ENCODE data around the gene ADGRB3. TPM values are rescaled to one million over a fixed set of nuclear protein-coding genes. Genes with fewer than 3 reads are reported as not detected.

ADGRB3 gene
- total RNA-seq, 1 experiment from 2014 or later = 0.11 TPM

DNA sequence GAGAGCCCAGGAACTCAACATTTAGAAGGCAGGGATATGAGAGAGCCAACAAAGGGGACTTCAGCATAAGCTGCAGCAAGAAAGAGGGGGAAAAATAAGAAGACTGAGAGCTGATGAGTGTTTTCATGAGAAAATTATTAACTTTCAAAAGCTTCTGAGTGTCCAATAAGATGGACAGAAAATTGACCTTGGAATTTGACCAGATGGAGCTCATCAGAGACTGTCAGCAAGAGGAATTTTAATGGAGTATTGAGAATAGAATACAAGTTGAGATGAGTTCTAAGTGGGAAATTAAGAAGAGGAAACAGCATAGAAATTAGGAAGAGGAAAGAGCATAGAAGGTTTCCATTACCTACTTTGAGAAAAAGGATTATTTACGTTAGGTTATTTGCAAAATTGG is 733.5 kb downstream of the ADGRB3 start:
- no peaks in the 10 kb centered on the region for H3F3A ChIP-seq (ENCODE audit: low read length, unreplicated experiment)
- H3K4me1 ChIP-seq (ENCODE audit: insufficient read depth, low read length) = no peaks in the 10 kb centered on the region
- ATAC-seq (no peak), DNase-seq (no peak)
- H3K27me3 ChIP-seq (ENCODE audit: low read length) = no peaks in the 10 kb centered on the region
- H3K9ac ChIP-seq (ENCODE audit: low read length) = no peak overlapping the region
- no peak overlapping the region for H3K4me2 ChIP-seq (ENCODE audit: low read length)
- H2AFZ ChIP-seq (ENCODE audit: low read length) = no peak overlapping the region
- H3K79me2 ChIP-seq (ENCODE audit: low read length) = no peaks in the 10 kb centered on the region
- ChIA-PET CTCF (no interaction called here), POLR2A (ENCODE audit: unreplicated experiment) (no interaction called here)
- no TSS peak for BruUV-seq (replicated peaks)
- no peaks in the 10 kb centered on the region for H3K36me3 ChIP-seq (ENCODE audit: low read depth, low read length)
- no peak overlapping the region for H3K4me3 ChIP-seq (ENCODE audit: low read length)
- intact Hi-C loops (cut with micrococcal nuclease) = no loop called here
- no peaks in the 10 kb centered on the region for H3K9me3 ChIP-seq (ENCODE audit: low read length)
- no peaks in the 10 kb centered on the region for H3K9me2 ChIP-seq (replicated peaks; ENCODE audit: low read length)
- TF ChIP-seq EZH2 (IDR thresholded peaks at IDR 0.05; ENCODE audit: low read length, unreplicated experiment) = no peak
- TF ChIP-seq EZH2phosphoT487 (IDR thresholded peaks at IDR 0.05; ENCODE audit: borderline replicate concordance, low read length) = no peak
- TF ChIP-seq, protein P1, sequence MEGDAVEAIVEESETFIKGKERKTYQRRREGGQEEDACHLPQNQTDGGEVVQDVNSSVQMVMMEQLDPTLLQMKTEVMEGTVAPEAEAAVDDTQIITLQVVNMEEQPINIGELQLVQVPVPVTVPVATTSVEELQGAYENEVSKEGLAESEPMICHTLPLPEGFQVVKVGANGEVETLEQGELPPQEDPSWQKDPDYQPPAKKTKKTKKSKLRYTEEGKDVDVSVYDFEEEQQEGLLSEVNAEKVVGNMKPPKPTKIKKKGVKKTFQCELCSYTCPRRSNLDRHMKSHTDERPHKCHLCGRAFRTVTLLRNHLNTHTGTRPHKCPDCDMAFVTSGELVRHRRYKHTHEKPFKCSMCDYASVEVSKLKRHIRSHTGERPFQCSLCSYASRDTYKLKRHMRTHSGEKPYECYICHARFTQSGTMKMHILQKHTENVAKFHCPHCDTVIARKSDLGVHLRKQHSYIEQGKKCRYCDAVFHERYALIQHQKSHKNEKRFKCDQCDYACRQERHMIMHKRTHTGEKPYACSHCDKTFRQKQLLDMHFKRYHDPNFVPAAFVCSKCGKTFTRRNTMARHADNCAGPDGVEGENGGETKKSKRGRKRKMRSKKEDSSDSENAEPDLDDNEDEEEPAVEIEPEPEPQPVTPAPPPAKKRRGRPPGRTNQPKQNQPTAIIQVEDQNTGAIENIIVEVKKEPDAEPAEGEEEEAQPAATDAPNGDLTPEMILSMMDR (conservative IDR thresholded peaks at IDR 0.05; ENCODE audit: low read depth, low read length) = no peak
- no peak overlapping the region for H3K27ac ChIP-seq (ENCODE audit: low read length)
- H4K20me1 ChIP-seq (ENCODE audit: low read length) = no peaks in the 10 kb centered on the region

DNA sequence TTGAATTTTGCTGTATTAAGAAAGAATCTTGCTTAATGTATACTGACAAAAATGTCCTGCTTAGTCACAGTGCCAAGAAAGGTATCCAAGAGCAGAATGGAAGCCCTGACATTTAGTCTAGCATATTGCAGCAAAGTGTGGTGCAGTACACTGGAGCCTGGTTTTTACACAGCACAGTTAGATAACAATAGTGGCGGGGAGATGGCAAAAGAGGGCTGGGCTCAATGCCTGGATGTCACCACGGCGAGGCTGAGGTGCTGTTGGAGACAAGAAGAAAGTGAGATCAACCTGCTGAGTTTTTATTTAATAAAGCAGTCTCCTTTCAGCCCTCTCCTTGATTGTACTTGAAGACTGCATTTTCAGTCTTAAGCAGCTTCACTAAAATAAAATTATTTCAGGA is 735.7 kb downstream of the ADGRB3 start:
- Histone ChIP-seq H3F3A (ENCODE audit: low read length, unreplicated experiment) (no peaks in the 10 kb centered on the region), H2AFZ (ENCODE audit: low read length) (no peak overlapping the region), H3K27me3 (ENCODE audit: low read length) (no peaks in the 10 kb centered on the region), H3K4me3 (ENCODE audit: low read length) (no peak overlapping the region), H3K4me1 (ENCODE audit: insufficient read depth, low read length) (no peaks in the 10 kb centered on the region), H3K27ac (ENCODE audit: low read length) (no peak overlapping the region), H3K9ac (ENCODE audit: low read length) (no peak overlapping the region), H4K20me1 (ENCODE audit: low read length) (no peaks in the 10 kb centered on the region), H3K9me3 (ENCODE audit: low read length) (no peaks in the 10 kb centered on the region), H3K36me3 (ENCODE audit: low read depth, low read length) (no peaks in the 10 kb centered on the region), H3K9me2 (replicated peaks; ENCODE audit: low read length) (no peaks in the 10 kb centered on the region), H3K79me2 (ENCODE audit: low read length) (no peaks in the 10 kb centered on the region), H3K4me2 (ENCODE audit: low read length) (no peak overlapping the region)
- ATAC-seq (no peak), DNase-seq (no peak)
- ChIA-PET CTCF (no interaction called here), POLR2A (ENCODE audit: unreplicated experiment) (no interaction called here)
- BruUV-seq (replicated peaks) = no TSS peak
- TF ChIP-seq, protein P1 (conservative IDR thresholded peaks at IDR 0.05; ENCODE audit: low read depth, low read length) = no peak
- no peak for TF ChIP-seq EZH2 (IDR thresholded peaks at IDR 0.05; ENCODE audit: low read length, unreplicated experiment)
- no peak for TF ChIP-seq EZH2phosphoT487 (IDR thresholded peaks at IDR 0.05; ENCODE audit: borderline replicate concordance, low read length)
- intact Hi-C loops (cut with micrococcal nuclease) = no loop called here

- Histone ChIP-seq H4K20me1 (ENCODE audit: low read length) (no peaks in the 10 kb centered on the region), H3K36me3 (ENCODE audit: low read depth, low read length) (no peaks in the 10 kb centered on the region), H3K4me3 (ENCODE audit: low read length) (no peak overlapping the region), H3K27me3 (ENCODE audit: low read length) (no peaks in the 10 kb centered on the region), H3F3A (ENCODE audit: low read length, unreplicated experiment) (no peaks in the 10 kb centered on the region), H3K4me2 (ENCODE audit: low read length) (no peak overlapping the region), H2AFZ (ENCODE audit: low read length) (no peak overlapping the region), H3K9ac (ENCODE audit: low read length) (no peak overlapping the region), H3K79me2 (ENCODE audit: low read length) (no peaks in the 10 kb centered on the region), H3K4me1 (ENCODE audit: insufficient read depth, low read length) (no peaks in the 10 kb centered on the region), H3K27ac (ENCODE audit: low read length) (no peak overlapping the region), H3K9me2 (replicated peaks; ENCODE audit: low read length) (no peaks in the 10 kb centered on the region), H3K9me3 (ENCODE audit: low read length) (no peaks in the 10 kb centered on the region)
- ChIA-PET POLR2A (ENCODE audit: unreplicated experiment) (no interaction called here), CTCF (no interaction called here)
- TF ChIP-seq EZH2 (IDR thresholded peaks at IDR 0.05; ENCODE audit: low read length, unreplicated experiment) (no peak), EZH2phosphoT487 (IDR thresholded peaks at IDR 0.05; ENCODE audit: borderline replicate concordance, low read length) (no peak)
- TF ChIP-seq, protein P1 (conservative IDR thresholded peaks at IDR 0.05; ENCODE audit: low read depth, low read length) = no peak
- ATAC-seq (no peak), DNase-seq (no peak)
- intact Hi-C loops (cut with micrococcal nuclease) = no loop called here
- BruUV-seq (replicated peaks) = no TSS peak
Measured at GRCh38 chr6:69378326-69378725, 743.2 kb downstream of the ADGRB3 start.
